Stimulated activated CD4-positive, alpha-beta T cell treated with anti-CD3 and anti-CD28 coated beads, TNF-alpha, amount 100 ng/mL, for 48 hours (primary cell): Measurements from ENCODE around the gene PPP1R12B.
"Not testable (repeated sequence)": the region's sequence is repeated elsewhere in the genome, so short reads cannot be mapped to it uniquely, and the experiment has no call there.

Source experiments
- DNase-seq, 3 donors: peaks; one replicate each; pipeline ENCODE4 v3.0.0-alpha.2; 2020; ENCODE audit warnings: low read depth in 3 of 3

PPP1R12B gene

GRCh38 chr1:202405928-202406327 is 57.4 kb downstream of the PPP1R12B start:
- no peak for DNase-seq

GRCh38 chr1:202406896-202407295 is 58.4 kb downstream of the PPP1R12B start:
- DNase-seq = not testable (repeated sequence)

GRCh38 chr1:202407378-202407777 is 58.9 kb downstream of the PPP1R12B start:
- DNase-seq = not testable (repeated sequence)

DNA sequence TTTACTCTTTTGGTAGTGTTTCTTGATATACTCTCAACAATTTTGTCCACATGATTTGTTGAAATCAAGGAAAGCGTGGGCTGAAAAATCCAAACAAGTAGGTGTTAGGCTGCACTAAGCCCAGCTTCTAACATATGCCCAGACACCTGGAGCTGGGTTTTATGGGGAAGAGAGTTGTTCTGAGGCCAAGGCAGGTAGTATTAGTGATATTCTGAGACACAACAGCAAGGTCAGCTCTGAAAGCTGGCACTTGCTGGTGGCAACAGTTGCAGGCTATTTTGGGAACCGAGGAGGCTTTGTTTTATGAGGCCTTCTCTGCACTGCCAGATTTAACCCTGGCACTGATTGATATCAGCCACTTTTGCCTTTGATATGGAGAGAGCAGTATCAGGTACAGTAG is 61.8 kb downstream of the PPP1R12B start:
- not testable (repeated sequence) for DNase-seq

- not testable (repeated sequence) for DNase-seq
Observed at GRCh38 chr1:202410854-202411357, 62.4 kb downstream of the PPP1R12B start.

DNA sequence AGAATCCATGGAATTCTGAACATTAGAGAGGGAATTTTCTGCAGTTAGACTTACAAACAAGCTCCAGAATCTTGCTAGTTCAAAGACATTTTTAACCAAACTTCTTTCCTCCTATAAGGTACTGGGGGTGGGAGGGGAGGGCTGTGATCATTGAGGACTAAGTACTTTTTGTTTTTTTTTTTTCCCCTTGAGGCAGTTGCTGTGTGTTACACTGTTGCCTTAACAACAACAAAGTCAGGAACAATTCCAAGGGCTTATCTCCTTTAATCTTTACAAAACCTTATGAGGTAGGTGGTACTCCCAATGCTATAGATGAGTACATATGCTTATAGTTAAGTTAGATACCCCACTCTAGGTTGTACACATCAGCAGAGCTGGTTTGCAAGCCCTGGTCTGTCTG is 62.9 kb downstream of the PPP1R12B start:
- DNase-seq = no peak

DNA sequence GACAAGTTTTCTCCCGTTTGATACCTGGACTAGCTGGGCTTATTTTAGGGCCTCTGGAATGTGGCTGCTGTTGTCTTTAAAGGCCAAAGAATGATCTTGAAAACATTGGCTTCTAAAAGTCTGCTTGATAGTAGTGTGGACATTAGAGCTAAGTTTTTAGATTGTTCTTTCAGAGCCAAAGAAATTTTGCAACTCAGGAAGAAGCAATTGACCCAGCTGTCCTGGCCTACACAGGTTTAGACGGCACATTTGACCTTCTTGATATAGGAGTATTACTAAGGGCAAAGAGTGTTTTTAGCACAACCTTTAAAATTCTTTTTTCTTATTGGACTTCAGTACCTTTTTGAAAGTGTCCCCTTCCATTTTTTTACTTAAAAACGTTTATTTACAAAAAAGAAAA is 63.9 kb downstream of the PPP1R12B start:
- not testable (repeated sequence) for DNase-seq

GRCh38 chr1:202416641-202417040 is 68.1 kb downstream of the PPP1R12B start:
- no peak for DNase-seq

GRCh38 chr1:202417141-202417540 is 68.6 kb downstream of the PPP1R12B start:
- not testable (repeated sequence) for DNase-seq

- not testable (repeated sequence) for DNase-seq
Observed at GRCh38 chr1:202417762-202418201, 69.3 kb downstream of the PPP1R12B start.

DNA sequence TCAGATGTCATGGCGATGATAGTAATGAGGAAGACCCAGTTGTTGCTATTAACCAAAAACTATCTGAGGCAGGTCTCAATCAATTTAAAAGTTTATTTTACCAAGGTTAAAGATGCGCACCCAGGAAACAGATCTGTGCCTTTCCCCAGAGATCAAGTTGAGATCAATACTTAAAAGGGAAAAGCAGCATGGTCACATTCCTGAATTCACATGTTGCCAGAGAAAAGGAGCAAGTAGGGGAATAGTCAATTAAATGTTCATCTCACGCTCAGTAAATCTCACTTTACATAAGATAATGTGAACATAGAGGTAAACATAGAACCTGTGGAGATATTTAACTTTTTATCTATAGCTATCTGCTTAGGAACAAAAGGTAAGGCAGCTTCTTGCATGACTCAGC is 71.2 kb downstream of the PPP1R12B start:
- not testable (repeated sequence) for DNase-seq

- not testable (repeated sequence) for DNase-seq
Observed at GRCh38 chr1:202420422-202421094, 72.1 kb downstream of the PPP1R12B start.

- not testable (repeated sequence) for DNase-seq
Observed at GRCh38 chr1:202422709-202423108, 74.2 kb downstream of the PPP1R12B start.

DNA sequence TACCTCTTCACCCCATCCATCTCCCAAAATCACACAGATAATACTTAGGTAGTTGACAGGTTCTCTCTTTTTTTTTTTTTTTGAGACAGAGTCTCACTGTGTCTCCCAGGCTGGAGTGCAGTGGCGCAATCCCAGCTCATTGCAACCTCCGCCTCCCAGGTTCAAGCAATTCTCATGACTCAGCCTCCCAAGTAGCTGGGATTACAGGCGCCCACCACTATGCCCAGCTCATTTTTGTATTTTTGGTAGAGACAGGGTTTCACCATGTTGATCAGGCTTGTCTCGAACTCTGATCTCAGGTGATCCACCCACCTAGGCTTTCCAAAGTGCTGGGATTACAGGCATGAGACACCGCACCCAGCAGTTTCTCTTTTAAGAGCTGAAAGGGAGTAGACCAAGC is 75.8 kb downstream of the PPP1R12B start:
- DNase-seq = not testable (repeated sequence)

DNA sequence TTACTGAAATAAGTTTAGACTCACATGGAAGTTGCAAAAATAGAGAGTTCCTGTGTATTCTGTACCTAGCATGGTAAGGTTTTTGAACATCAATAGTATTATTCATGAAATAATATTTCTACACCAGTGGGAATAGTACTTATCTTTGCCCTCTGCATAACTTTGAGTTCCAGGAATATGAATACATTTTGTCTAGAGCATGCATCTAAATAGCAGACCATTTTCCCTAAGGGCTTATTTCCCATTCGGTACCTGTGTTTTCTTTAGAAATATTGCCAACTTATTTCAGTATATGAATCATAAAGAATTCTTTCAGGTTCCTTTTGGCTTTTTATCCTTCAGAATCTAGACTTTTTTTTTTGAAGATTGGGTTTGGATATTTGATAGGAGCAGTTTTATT is 81.6 kb downstream of the PPP1R12B start:
- DNase-seq = not testable (repeated sequence)

GRCh38 chr1:202432338-202432737 is 83.8 kb downstream of the PPP1R12B start:
- DNase-seq = not testable (repeated sequence)

- DNase-seq = no peak
Observed at GRCh38 chr1:202433155-202434043, 84.9 kb downstream of the PPP1R12B start.

DNA sequence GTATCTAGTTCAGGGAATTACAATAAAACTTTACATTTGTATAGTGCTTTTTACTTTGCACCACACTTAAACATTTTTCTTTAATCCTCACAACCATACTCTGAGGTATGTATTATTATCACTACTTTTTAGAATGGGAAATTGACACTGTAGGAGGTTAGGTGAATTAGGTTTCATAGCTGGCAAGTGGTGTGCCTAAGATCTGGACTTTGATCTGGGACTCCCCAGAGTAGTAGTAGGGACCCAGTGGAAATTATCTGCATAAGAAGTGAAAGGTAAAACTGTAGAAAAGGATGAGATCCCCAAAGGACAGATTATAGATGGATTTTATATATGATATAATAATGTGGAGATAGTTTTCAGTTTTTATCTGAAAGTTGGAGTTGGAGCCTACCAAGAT is 85.6 kb downstream of the PPP1R12B start:
- no peak for DNase-seq

GRCh38 chr1:202438393-202439174 is 90.1 kb downstream of the PPP1R12B start:
- DNase-seq = no peak

GRCh38 chr1:202439308-202439707 is 90.8 kb downstream of the PPP1R12B start:
- no peak for DNase-seq

DNA sequence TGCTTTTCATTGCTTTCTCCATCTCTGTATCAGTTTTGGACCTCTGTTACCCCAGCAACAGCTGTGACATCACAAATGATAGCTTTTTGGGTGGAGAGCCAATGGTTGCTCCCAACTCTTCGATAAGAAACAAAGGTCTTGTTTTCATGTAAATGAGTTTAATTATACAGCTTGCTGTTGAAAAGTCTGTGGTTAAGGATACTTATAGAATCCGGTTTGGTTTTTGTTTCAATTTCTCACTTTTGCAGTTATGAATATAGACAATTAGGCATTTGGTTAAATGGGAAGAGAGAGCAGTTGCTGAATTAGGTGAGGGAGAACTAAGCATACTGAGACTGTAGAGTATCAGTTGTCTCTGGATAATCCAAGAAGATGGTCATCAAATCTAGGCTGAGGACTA is 99.6 kb downstream of the PPP1R12B start:
- DNase-seq = not testable (repeated sequence)

DNA sequence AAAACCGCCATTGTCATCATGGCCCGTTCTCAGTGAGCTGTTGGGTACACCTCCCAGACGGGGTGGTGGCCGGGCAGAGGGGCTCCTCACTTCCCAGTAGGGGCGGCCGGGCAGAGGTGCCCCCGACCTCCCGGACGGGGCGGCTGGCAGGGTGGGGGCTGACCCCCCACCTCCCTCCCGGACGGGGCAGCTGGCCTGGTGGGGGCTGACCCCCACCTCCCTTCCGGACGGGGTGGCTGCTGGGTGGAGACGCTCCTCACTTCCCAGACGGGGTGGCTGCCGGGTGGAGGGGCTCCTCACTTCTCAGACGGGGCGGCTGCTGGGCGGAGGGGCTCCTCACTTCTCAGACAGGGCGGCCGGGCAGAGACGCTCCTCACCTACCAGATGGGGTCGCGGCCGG is 103.1 kb downstream of the PPP1R12B start:
- DNase-seq = not testable (repeated sequence)
